ENCODE data around the gene AEBP2. TPM values are rescaled to one million over a fixed set of nuclear protein-coding genes. Genes with fewer than 3 reads are reported as not detected.

AEBP2 gene
- total RNA-seq, 1 experiment from 2014 or later = 49.2 TPM

GRCh38 chr12:19415563-19415962 lies 23.7 kb upstream of the AEBP2 start:
- H3K4me3 Mint-ChIP-seq (ENCODE audit: unreplicated experiment) = no peak overlapping the region
- BruUV-seq (replicated peaks) = no TSS peak
- H3K36me3 Mint-ChIP-seq (ENCODE audit: insufficient read depth, unreplicated experiment) = no peaks in the 10 kb centered on the region

GRCh38 chr12:19419086-19419485 lies 20.2 kb upstream of the AEBP2 start:
- POLR2A ChIA-PET = no interaction called here
- Mint-ChIP-seq H3K27ac (ENCODE audit: low read depth, unreplicated experiment) (no peak overlapping the region), H3K9me3 (ENCODE audit: unreplicated experiment) (no peaks in the 10 kb centered on the region), H3K4me1 (ENCODE audit: insufficient read depth, unreplicated experiment) (no peaks in the 10 kb centered on the region), H3K36me3 (ENCODE audit: insufficient read depth, unreplicated experiment) (no peaks in the 10 kb centered on the region), H3K4me3 (ENCODE audit: unreplicated experiment) (no peak overlapping the region), H3K27me3 (ENCODE audit: insufficient read depth, unreplicated experiment) (no peaks in the 10 kb centered on the region)
- TF ChIP-seq CTCF (IDR thresholded peaks at IDR 0.05; ENCODE audit: unreplicated experiment) = no peak
- no peak for DNase-seq (ENCODE audit: unreplicated experiment)
- no TSS peak for BruUV-seq (replicated peaks)
- CTCF ChIA-PET = interaction anchor here (0.7 kb wide), 1 partner anchor 9 kb away, joined by 3 read pairs; no protein-coding TSS in a partner anchor
- intact Hi-C loops (cut with micrococcal nuclease) = no loop called here

More at GRCh38 chr12:19415563-19415962, 23.7 kb upstream of the AEBP2 start:
- intact Hi-C loops (cut with micrococcal nuclease) = no loop called here
- no peak for TF ChIP-seq CTCF (IDR thresholded peaks at IDR 0.05; ENCODE audit: unreplicated experiment)
- Mint-ChIP-seq H3K27me3 (ENCODE audit: insufficient read depth, unreplicated experiment) (no peaks in the 10 kb centered on the region), H3K27ac (ENCODE audit: low read depth, unreplicated experiment) (no peak overlapping the region), H3K9me3 (ENCODE audit: unreplicated experiment) (no peaks in the 10 kb centered on the region), H3K4me1 (ENCODE audit: insufficient read depth, unreplicated experiment) (peaks cover 5% of the 10 kb centered on the region)
- POLR2A ChIA-PET = interaction anchor here (1.1 to 1.4 kb wide), 2 partner anchors 18 to 34 kb away, joined by 4 to 7 read pairs; no protein-coding TSS in a partner anchor
- no peak for DNase-seq (ENCODE audit: unreplicated experiment)
- CTCF ChIA-PET = interaction anchor here (0.6 kb wide), 1 partner anchor 23 kb away, joined by 3 read pairs; no protein-coding TSS in a partner anchor

GRCh38 chr12:19421503-19422282 lies 17.6 kb upstream of the AEBP2 start:
- DNase-seq (ENCODE audit: unreplicated experiment) = no peak
- intact Hi-C loops (cut with micrococcal nuclease) = no loop called here
- POLR2A ChIA-PET = interaction anchor here (0.7 to 0.9 kb wide), 4 partner anchors 10 to 76 kb away, joined by 3 to 4 read pairs (median 3); partner anchors contain the start of gene AEBP2
- no peaks in the 10 kb centered on the region for H3K27me3 Mint-ChIP-seq (ENCODE audit: insufficient read depth, unreplicated experiment)
- no peaks in the 10 kb centered on the region for H3K9me3 Mint-ChIP-seq (ENCODE audit: unreplicated experiment)
- CTCF ChIA-PET = interaction anchor here (0.7 to 1.0 kb wide), 2 partner anchors 10 to 1282 kb away, joined by 3 read pairs; no protein-coding TSS in a partner anchor
- BruUV-seq (replicated peaks) = no TSS peak
- no peaks in the 10 kb centered on the region for H3K4me1 Mint-ChIP-seq (ENCODE audit: insufficient read depth, unreplicated experiment)
- H3K27ac Mint-ChIP-seq (ENCODE audit: low read depth, unreplicated experiment) = no peak overlapping the region
- no peak for TF ChIP-seq CTCF (IDR thresholded peaks at IDR 0.05; ENCODE audit: unreplicated experiment)
- H3K4me3 Mint-ChIP-seq (ENCODE audit: unreplicated experiment) = no peak overlapping the region
- no peaks in the 10 kb centered on the region for H3K36me3 Mint-ChIP-seq (ENCODE audit: insufficient read depth, unreplicated experiment)

GRCh38 chr12:19423166-19423930 lies 15.9 kb upstream of the AEBP2 start:
- Mint-ChIP-seq H3K27ac (ENCODE audit: low read depth, unreplicated experiment) (no peak overlapping the region), H3K4me1 (ENCODE audit: insufficient read depth, unreplicated experiment) (no peaks in the 10 kb centered on the region), H3K27me3 (ENCODE audit: insufficient read depth, unreplicated experiment) (no peaks in the 10 kb centered on the region), H3K36me3 (ENCODE audit: insufficient read depth, unreplicated experiment) (no peaks in the 10 kb centered on the region), H3K4me3 (ENCODE audit: unreplicated experiment) (no peak overlapping the region), H3K9me3 (ENCODE audit: unreplicated experiment) (no peaks in the 10 kb centered on the region)
- BruUV-seq (replicated peaks) = no TSS peak
- no peak for DNase-seq (ENCODE audit: unreplicated experiment)
- CTCF ChIA-PET = interaction anchor here (0.6 to 1.0 kb wide), 2 partner anchors 12 to 85 kb away, joined by 3 to 4 read pairs; no protein-coding TSS in a partner anchor
- intact Hi-C loops (cut with micrococcal nuclease) = no loop called here
- POLR2A ChIA-PET = interaction anchor here (1.3 kb wide), 1 partner anchor 13 kb away, joined by 3 read pairs; no protein-coding TSS in a partner anchor
- no peak for TF ChIP-seq CTCF (IDR thresholded peaks at IDR 0.05; ENCODE audit: unreplicated experiment)

Data from MCF 10A (cell line).